MM.1S (cell line): ENCODE results near the gene CANT1.

ENCODE experiments used
- CTCF ChIP-seq: fragments of 300-600 bp; sonication (generic); IDR thresholded peaks from 2 replicates; pipeline ENCODE4 v1.5.1; 2016; ENCODE audit warnings: antibody characterized with exemption, low read length, mixed read lengths
- EZH2 ChIP-seq: fragments of 300-600 bp; sonication (generic); optimal IDR thresholded peaks from 2 replicates; pipeline ENCODE3; 2017; ENCODE audit warnings: low read depth, mild to moderate bottlenecking, antibody characterized with exemption, low read length, mixed read lengths
- EZH2phosphoT487 ChIP-seq: fragments of 300-600 bp; sonication (generic); IDR thresholded peaks from 2 replicates; pipeline ENCODE4 v1.6.1; 2018; ENCODE audit warnings: antibody characterized with exemption, low read length

- TF ChIP-seq CTCF (no peak), EZH2phosphoT487 (no peak), EZH2 (no peak)
Observed at GRCh38 chr17:78952706-78953105, 56.9 kb downstream of the CANT1 start.
